ENCODE results near the gene DLG5.

The DLG5 gene

GRCh38 chr10:77859200-77859864 lies 67.2 kb downstream of the DLG5 start:
- TF ChIP-seq CTCF (IDR thresholded peaks at IDR 0.05; ENCODE audit: low read depth, low read length), result no peak
- H3K4me3 ChIP-seq (ENCODE audit: low read depth, low read length), result no peak overlapping the region

- no peak overlapping the region for H3K4me3 ChIP-seq (ENCODE audit: low read depth, low read length)
- no peak for TF ChIP-seq CTCF (IDR thresholded peaks at IDR 0.05; ENCODE audit: low read depth, low read length)
Observed at GRCh38 chr10:77857272-77857671, 69.3 kb downstream of the DLG5 start.

- TF ChIP-seq CTCF (IDR thresholded peaks at IDR 0.05; ENCODE audit: low read depth, low read length), result no peak
- H3K4me3 ChIP-seq (ENCODE audit: low read depth, low read length), result no peak overlapping the region
Observed at GRCh38 chr10:77856566-77856965, 70.0 kb downstream of the DLG5 start.

- no peak for TF ChIP-seq CTCF (IDR thresholded peaks at IDR 0.05; ENCODE audit: low read depth, low read length)
- no peak overlapping the region for H3K4me3 ChIP-seq (ENCODE audit: low read depth, low read length)
Observed at GRCh38 chr10:77855404-77856155, 71.0 kb downstream of the DLG5 start.

- no peak for TF ChIP-seq CTCF (IDR thresholded peaks at IDR 0.05; ENCODE audit: low read depth, low read length)
- no peak overlapping the region for H3K4me3 ChIP-seq (ENCODE audit: low read depth, low read length)
Observed at GRCh38 chr10:77854115-77854514, 72.4 kb downstream of the DLG5 start.

GRCh38 chr10:77853256-77853655 lies 73.3 kb downstream of the DLG5 start:
- TF ChIP-seq CTCF (IDR thresholded peaks at IDR 0.05; ENCODE audit: low read depth, low read length), result no peak
- no peak overlapping the region for H3K4me3 ChIP-seq (ENCODE audit: low read depth, low read length)

- H3K4me3 ChIP-seq (ENCODE audit: low read depth, low read length), result no peak overlapping the region
- no peak for TF ChIP-seq CTCF (IDR thresholded peaks at IDR 0.05; ENCODE audit: low read depth, low read length)
Observed at GRCh38 chr10:77850620-77851231, 75.8 kb downstream of the DLG5 start.
